Stomach smooth muscle (tissue), 2 donors: ENCODE data around the gene KCNJ14.

ENCODE experiments used
- H3K27ac ChIP-seq: one replicate; pipeline ENCODE4 v1.7.0; 2013; ENCODE audit warnings: mild to moderate bottlenecking, low read length, inconsistent platforms
- H3K27me3 ChIP-seq, 2 donors: one replicate each; pipeline ENCODE4 v1.7.0; 2013; ENCODE audit warnings: low read length in 2 of 2; ENCODE audit not compliant: insufficient read depth in 2 of 2, control insufficient read depth in 1 of 2
- H3K36me3 ChIP-seq, 2 donors: one replicate each; pipeline ENCODE4 v1.7.0; 2013; ENCODE audit warnings: low read length in 2 of 2; ENCODE audit not compliant: control insufficient read depth in 2 of 2, insufficient read depth in 2 of 2
- H3K4me1 ChIP-seq: one replicate; pipeline ENCODE4 v1.7.0; 2013; ENCODE audit warnings: low read length; ENCODE audit not compliant: control insufficient read depth, insufficient read depth
- H3K4me3 ChIP-seq, 2 donors: one replicate each; pipeline ENCODE4 v1.7.0; 2013; ENCODE audit warnings: low read length in 2 of 2
- H3K9ac ChIP-seq, 2 donors: one replicate each; pipeline ENCODE4 v1.7.0; 2013; ENCODE audit warnings: low read length in 2 of 2, mild to moderate bottlenecking in 1 of 2
- H3K9me3 ChIP-seq, 2 donors: one replicate each; pipeline ENCODE4 v1.7.0; 2013; ENCODE audit warnings: low read length in 2 of 2; ENCODE audit not compliant: control insufficient read depth in 2 of 2
- donor health status: healthy.
- donor health status: Pancreatic carcinoma.

Gene KCNJ14

GRCh38 chr19:48500830-48501493 lies 45.6 kb downstream of the KCNJ14 start:
- H3K9ac ChIP-seq = no peak overlapping the region
- no peaks in the 10 kb centered on the region for H3K36me3 ChIP-seq
- H3K27ac ChIP-seq = no peak overlapping the region
- no peak overlapping the region for H3K4me3 ChIP-seq
- peaks cover 32 to 44% of the 10 kb centered on the region in 2 donors for H3K27me3 ChIP-seq
- no peaks in the 10 kb centered on the region for H3K9me3 ChIP-seq
- peaks cover 8% of the 10 kb centered on the region for H3K4me1 ChIP-seq

DNA sequence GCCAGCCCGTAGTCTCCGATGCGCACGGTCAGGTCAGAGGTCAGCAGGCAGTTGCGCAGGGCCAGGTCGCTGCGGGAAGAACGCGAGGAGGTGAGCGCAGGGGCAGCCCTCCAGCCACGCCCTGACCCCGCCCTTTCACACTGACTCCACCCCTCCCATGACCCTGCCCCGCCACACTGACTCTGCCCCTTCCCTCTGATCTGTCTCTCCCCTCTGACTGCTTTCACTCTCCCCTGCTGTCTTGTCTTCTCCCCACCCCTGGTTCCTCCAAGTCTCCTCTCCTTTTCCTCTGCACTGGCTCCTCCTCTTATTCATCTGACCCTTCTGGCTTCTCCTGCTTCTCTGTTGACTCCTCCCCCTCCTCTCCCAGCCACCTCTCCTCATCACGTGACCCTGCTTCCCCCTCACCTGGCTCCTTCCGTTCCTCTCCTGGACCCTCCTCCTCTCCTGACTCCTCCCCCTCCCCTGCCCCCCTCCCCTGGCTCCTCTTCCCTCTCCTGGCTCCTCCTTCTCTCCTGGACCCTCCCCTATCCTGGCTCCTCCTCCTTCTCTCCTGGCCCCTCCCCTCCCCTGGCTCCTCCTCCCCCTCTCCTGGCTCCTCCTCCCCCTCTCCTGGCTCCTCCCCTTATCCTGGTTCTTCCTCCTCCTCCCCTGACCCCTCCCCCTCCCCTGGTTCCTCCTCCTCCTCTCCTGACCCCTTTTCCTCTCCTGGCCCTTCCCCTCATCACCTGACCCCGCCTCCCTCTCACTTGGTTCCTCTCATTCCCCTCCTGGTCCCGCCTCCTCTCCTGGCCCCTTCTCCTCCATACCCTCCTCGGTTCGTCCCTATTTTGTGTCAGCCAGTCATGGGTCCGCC lies 46.3 kb downstream of the KCNJ14 start:
- Histone ChIP-seq H3K27me3 (peaks cover 32 to 44% of the 10 kb centered on the region in 2 donors), H3K9me3 (no peaks in the 10 kb centered on the region), H3K27ac (no peak overlapping the region), H3K4me3 (no peak overlapping the region), H3K9ac (no peak overlapping the region), H3K36me3 (no peaks in the 10 kb centered on the region), H3K4me1 (peaks cover 8% of the 10 kb centered on the region)

GRCh38 chr19:48502350-48503018 lies 47.1 kb downstream of the KCNJ14 start:
- no peaks in the 10 kb centered on the region for H3K36me3 ChIP-seq
- H3K27ac ChIP-seq = no peak overlapping the region
- H3K27me3 ChIP-seq = peaks cover 26 to 40% of the 10 kb centered on the region in 2 donors
- peaks cover 8% of the 10 kb centered on the region for H3K4me1 ChIP-seq
- no peak overlapping the region for H3K4me3 ChIP-seq
- H3K9ac ChIP-seq = no peak overlapping the region
- H3K9me3 ChIP-seq = no peaks in the 10 kb centered on the region

- Histone ChIP-seq H3K9ac (no peak overlapping the region), H3K4me3 (no peak overlapping the region), H3K27me3 (peaks cover 18 to 19% of the 10 kb centered on the region in 2 donors), H3K9me3 (no peaks in the 10 kb centered on the region), H3K36me3 (no peaks in the 10 kb centered on the region), H3K27ac (no peak overlapping the region), H3K4me1 (peaks cover 13% of the 10 kb centered on the region)
Observed at GRCh38 chr19:48506138-48506733, 50.9 kb downstream of the KCNJ14 start.

DNA sequence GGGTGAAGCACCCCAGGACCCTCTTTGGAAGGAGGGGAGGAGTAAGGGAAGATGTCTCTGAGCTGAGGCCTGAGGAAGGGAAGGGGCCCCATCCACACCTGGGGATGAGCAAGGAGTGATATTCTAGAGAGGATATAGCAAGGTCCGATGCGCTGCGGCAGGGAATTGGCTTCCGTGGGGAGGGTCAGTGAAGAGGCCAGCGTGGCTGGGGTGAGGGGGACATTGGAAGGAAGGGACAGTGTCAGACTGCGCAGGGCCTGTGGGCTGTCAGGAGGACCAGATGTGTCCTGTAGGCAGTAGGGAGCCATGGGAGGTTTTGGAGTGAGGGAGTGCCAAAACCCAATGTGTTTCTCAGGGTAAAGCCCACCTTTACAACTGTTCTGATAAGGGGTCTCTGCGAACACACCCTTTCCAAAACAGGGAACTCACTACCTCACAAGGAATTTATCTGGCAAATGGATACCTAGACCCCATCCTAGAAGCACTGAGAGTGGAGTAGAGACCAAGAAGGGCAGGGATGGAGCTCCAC lies 52.6 kb downstream of the KCNJ14 start:
- H3K36me3 ChIP-seq = no peaks in the 10 kb centered on the region
- H3K4me3 ChIP-seq = no peak overlapping the region
- H3K27me3 ChIP-seq = peaks cover 20 to 22% of the 10 kb centered on the region in 2 donors
- no peak overlapping the region for H3K27ac ChIP-seq
- H3K9ac ChIP-seq = no peak overlapping the region
- H3K4me1 ChIP-seq = peaks cover 8% of the 10 kb centered on the region
- H3K9me3 ChIP-seq = no peaks in the 10 kb centered on the region

GRCh38 chr19:48508729-48509411 lies 53.5 kb downstream of the KCNJ14 start:
- no peak overlapping the region for H3K9ac ChIP-seq
- H3K4me1 ChIP-seq = peaks cover 14% of the 10 kb centered on the region
- H3K36me3 ChIP-seq = no peaks in the 10 kb centered on the region
- H3K9me3 ChIP-seq = no peaks in the 10 kb centered on the region
- peaks cover 25 to 30% of the 10 kb centered on the region in 2 donors for H3K27me3 ChIP-seq
- H3K27ac ChIP-seq = no peak overlapping the region
- H3K4me3 ChIP-seq = no peak overlapping the region

DNA sequence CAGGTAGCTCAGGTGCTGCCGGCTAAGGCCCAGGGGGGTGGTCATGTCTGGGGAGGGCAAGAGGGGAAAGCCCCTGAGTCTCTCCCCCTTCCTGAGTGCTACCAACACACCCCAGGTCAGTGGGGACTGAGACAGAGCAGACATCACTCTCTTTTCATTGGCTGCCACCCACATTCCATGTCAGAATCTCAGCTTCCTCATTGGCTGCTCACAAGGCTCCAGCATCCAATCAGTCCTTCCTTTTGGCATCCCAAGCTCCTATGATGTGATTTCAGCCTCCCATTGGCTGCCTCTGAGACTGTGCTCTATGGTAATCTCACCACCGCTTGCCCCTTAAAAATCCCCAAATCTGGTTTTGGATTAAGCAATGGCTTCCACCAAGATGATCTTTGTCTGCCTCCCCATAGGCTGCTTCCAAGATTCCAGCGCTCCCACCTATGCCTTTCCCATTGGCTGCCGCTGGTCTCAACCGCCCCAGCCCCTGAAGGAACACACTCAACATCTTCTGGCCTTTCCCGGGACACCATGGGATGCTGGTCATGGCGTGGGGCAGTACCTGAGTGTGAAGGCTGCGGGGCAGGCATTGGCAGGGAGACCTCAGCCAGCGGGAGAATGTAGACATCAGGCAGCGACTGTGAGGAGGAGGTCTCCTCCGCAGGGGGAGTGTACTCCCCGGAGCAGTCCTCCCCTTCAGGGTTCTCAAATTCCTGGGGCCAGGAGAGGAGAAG lies 54.3 kb downstream of the KCNJ14 start:
- peaks cover 14% of the 10 kb centered on the region for H3K4me1 ChIP-seq
- H3K9me3 ChIP-seq = no peaks in the 10 kb centered on the region
- no peak overlapping the region for H3K4me3 ChIP-seq
- peaks cover 25 to 33% of the 10 kb centered on the region in 2 donors for H3K27me3 ChIP-seq
- no peak overlapping the region for H3K27ac ChIP-seq
- no peaks in the 10 kb centered on the region for H3K36me3 ChIP-seq
- no peak overlapping the region for H3K9ac ChIP-seq

GRCh38 chr19:48510421-48511268 lies 55.3 kb downstream of the KCNJ14 start:
- Histone ChIP-seq H3K9me3 (no peaks in the 10 kb centered on the region), H3K9ac (no peak overlapping the region), H3K27me3 (peaks cover 25 to 33% of the 10 kb centered on the region in 2 donors), H3K27ac (no peak overlapping the region), H3K4me3 (peak overlapping the region in 1 of 2 donors; percentile 51), H3K4me1 (peaks cover 14% of the 10 kb centered on the region), H3K36me3 (no peaks in the 10 kb centered on the region)

- Histone ChIP-seq H3K36me3 (no peaks in the 10 kb centered on the region), H3K4me3 (no peak overlapping the region), H3K9me3 (no peaks in the 10 kb centered on the region), H3K27me3 (peaks cover 25 to 33% of the 10 kb centered on the region in 2 donors), H3K27ac (no peak overlapping the region), H3K9ac (no peak overlapping the region), H3K4me1 (peaks cover 14% of the 10 kb centered on the region)
Observed at GRCh38 chr19:48511321-48511731, 56.0 kb downstream of the KCNJ14 start.
